Measurements from ENCODE around the gene PUS1. TPM values are rescaled to one million over a fixed set of nuclear protein-coding genes. Genes with fewer than 3 reads are reported as not detected.
A peak's percentile ranks its signal among the peaks of the same experiment; 100 is the strongest.

The PUS1 gene
- total and polyA plus RNA-seq, 10 of the 15 experiments (the other 5 are each of a cell fraction or from before 2014, with no cell fraction given) = 1.3 to 74.2 (median 25.4) TPM

DNA sequence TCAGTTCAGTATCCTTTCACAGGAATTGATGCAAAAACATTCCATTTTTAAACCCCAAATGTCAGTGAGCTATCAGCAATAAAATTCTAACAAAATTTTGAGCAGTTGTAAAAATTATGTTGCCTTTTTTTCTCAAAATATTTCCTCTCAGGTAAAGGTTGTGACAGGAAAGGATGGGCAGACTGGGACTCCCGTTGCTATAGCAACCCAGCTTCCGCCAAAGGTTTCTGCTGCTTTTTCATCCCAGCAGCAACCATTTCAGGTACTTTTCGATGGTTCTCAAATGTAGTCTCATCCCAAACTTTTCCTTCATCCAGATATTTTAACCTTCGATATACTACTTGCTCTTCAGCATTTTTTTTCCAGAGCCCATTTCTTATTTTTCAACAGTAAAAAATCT lies 34.3 kb downstream of the PUS1 start:
- 62% methylated on average over 4 of the region's 4 CpGs for WGBS (ENCODE audit: insufficient coverage, insufficient replicate concordance, low lambda C conversion rate, missing lambda C conversion rate)
- H3K9me3 ChIP-seq (replicated peaks; ENCODE audit: control insufficient read depth, insufficient read depth, low read length) = no peaks in the 10 kb centered on the region
- POLR2A ChIA-PET = interaction anchor here (1.3 kb wide), 1 partner anchor 11 kb away, joined by 4 read pairs; no protein-coding TSS in a partner anchor
- FAIRE-seq (peak; percentile 23), ATAC-seq (no peak), DNase-seq (ENCODE audit: low read depth, low spot score) (no peak)
- BruUV-seq (replicated peaks) = TSS peak; percentile 15
- CTCF ChIA-PET = interaction anchor here (1.3 kb wide), 1 partner anchor 9 kb away, joined by 4 read pairs; no protein-coding TSS in a partner anchor
- peaks cover 26% of the 10 kb centered on the region for H3K79me2 ChIP-seq (ENCODE audit: control insufficient read depth, insufficient read depth, low read length)
- no peak overlapping the region for H3K4me3 ChIP-seq
- in situ Hi-C loops (cut with MboI) = no loop called here
- TF ChIP-seq ETV6 (conservative IDR thresholded peaks at IDR 0.05 in 1 of 2, IDR thresholded peaks at IDR 0.05 in 1 of 2; ENCODE audit: borderline replicate concordance in 1 of 2, low read depth in 1 of 2) (no peak), TCF12 (IDR thresholded peaks at IDR 0.05; ENCODE audit: low read depth, low read length) (no peak), RELA (IDR thresholded peaks at IDR 0.05; ENCODE audit: borderline replicate concordance, partially characterized antibody) (no peak), CEBPB (IDR thresholded peaks at IDR 0.05; ENCODE audit: borderline replicate concordance in 1 of 2, low read depth in 2 of 2, low read length in 2 of 2) (no peak), JUNB (IDR thresholded peaks at IDR 0.05) (no peak), TAF1 (IDR thresholded peaks at IDR 0.05; ENCODE audit: borderline replicate concordance, low read depth, low read length) (no peak), SRF (IDR thresholded peaks at IDR 0.05; ENCODE audit: low read depth in 2 of 2, low read length in 2 of 2) (no peak), SREBF2 (IDR thresholded peaks at IDR 0.05; ENCODE audit: low read length) (no peak), PAX5 (IDR thresholded peaks at IDR 0.05; ENCODE audit: borderline replicate concordance, low read depth, low read length) (no peak), ZZZ3 (IDR thresholded peaks at IDR 0.05; ENCODE audit: control insufficient read depth, insufficient read length, low read depth) (no peak), MTA3 (IDR thresholded peaks at IDR 0.05; ENCODE audit: borderline replicate concordance, low read length) (no peak), POU2F2 (IDR thresholded peaks at IDR 0.05; ENCODE audit: borderline replicate concordance, low read depth, low read length) (no peak), KDM1A (IDR thresholded peaks at IDR 0.05; ENCODE audit: borderline replicate concordance) (no peak), RB1 (IDR thresholded peaks at IDR 0.05; ENCODE audit: borderline replicate concordance) (no peak), CBFB (IDR thresholded peaks at IDR 0.05; ENCODE audit: low read depth) (no peak), NRF1 (conservative IDR thresholded peaks at IDR 0.05; ENCODE audit: low read depth, low read length) (no peak), RUNX3 (IDR thresholded peaks at IDR 0.05; ENCODE audit: low read length) (no peak)
- TF ChIP-seq, protein P1, sequence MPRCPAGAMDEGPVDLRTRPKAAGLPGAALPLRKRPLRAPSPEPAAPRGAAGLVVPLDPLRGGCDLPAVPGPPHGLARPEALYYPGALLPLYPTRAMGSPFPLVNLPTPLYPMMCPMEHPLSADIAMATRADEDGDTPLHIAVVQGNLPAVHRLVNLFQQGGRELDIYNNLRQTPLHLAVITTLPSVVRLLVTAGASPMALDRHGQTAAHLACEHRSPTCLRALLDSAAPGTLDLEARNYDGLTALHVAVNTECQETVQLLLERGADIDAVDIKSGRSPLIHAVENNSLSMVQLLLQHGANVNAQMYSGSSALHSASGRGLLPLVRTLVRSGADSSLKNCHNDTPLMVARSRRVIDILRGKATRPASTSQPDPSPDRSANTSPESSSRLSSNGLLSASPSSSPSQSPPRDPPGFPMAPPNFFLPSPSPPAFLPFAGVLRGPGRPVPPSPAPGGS (IDR thresholded peaks at IDR 0.05; ENCODE audit: borderline replicate concordance, insufficient read depth, low read depth, low read length, poor library complexity, severe bottlenecking) = no peak
- TF ChIP-seq, protein P2, sequence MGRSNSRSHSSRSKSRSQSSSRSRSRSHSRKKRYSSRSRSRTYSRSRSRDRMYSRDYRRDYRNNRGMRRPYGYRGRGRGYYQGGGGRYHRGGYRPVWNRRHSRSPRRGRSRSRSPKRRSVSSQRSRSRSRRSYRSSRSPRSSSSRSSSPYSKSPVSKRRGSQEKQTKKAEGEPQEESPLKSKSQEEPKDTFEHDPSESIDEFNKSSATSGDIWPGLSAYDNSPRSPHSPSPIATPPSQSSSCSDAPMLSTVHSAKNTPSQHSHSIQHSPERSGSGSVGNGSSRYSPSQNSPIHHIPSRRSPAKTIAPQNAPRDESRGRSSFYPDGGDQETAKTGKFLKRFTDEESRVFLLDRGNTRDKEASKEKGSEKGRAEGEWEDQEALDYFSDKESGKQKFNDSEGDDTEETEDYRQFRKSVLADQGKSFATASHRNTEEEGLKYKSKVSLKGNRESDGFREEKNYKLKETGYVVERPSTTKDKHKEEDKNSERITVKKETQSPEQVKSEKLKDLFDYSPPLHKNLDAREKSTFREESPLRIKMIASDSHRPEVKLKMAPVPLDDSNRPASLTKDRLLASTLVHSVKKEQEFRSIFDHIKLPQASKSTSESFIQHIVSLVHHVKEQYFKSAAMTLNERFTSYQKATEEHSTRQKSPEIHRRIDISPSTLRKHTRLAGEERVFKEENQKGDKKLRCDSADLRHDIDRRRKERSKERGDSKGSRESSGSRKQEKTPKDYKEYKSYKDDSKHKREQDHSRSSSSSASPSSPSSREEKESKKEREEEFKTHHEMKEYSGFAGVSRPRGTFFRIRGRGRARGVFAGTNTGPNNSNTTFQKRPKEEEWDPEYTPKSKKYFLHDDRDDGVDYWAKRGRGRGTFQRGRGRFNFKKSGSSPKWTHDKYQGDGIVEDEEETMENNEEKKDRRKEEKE (IDR thresholded peaks at IDR 0.05) = no peak
- TF ChIP-seq, protein P3, sequence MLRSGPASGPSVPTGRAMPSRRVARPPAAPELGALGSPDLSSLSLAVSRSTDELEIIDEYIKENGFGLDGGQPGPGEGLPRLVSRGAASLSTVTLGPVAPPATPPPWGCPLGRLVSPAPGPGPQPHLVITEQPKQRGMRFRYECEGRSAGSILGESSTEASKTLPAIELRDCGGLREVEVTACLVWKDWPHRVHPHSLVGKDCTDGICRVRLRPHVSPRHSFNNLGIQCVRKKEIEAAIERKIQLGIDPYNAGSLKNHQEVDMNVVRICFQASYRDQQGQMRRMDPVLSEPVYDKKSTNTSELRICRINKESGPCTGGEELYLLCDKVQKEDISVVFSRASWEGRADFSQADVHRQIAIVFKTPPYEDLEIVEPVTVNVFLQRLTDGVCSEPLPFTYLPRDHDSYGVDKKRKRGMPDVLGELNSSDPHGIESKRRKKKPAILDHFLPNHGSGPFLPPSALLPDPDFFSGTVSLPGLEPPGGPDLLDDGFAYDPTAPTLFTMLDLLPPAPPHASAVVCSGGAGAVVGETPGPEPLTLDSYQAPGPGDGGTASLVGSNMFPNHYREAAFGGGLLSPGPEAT (IDR thresholded peaks at IDR 0.05; ENCODE audit: low read depth) = no peak
- H3K27ac ChIP-seq (ENCODE audit: control insufficient read depth, insufficient read depth) = no peak overlapping the region
- SMC1A ChIA-PET (ENCODE audit: uncharacterized antibody, unreplicated experiment) = interaction anchor here (1.8 kb wide), 1 partner anchor 9 kb away, joined by 7 read pairs; no protein-coding TSS in a partner anchor
- RAD21 ChIA-PET (ENCODE audit: unreplicated experiment) = no interaction called here
- H4K20me1 ChIP-seq (ENCODE audit: control insufficient read depth, insufficient read depth) = no peaks in the 10 kb centered on the region; the same call in 1 of the 2 replicates
- intact Hi-C loops (cut with micrococcal nuclease; ENCODE audit: unreplicated experiment) = no loop called here
- H2AFZ ChIP-seq (ENCODE audit: control insufficient read depth, low read depth, low read length) = no peak overlapping the region
- no peak overlapping the region for H3K9ac ChIP-seq (ENCODE audit: control insufficient read depth, insufficient read depth, low read length)
- H3K27me3 ChIP-seq (replicated peaks in 1 of 2; ENCODE audit: control insufficient read depth in 2 of 2, insufficient read depth in 2 of 2, low read length in 1 of 2) = no peaks in the 10 kb centered on the region
- H3K4me2 ChIP-seq (ENCODE audit: control insufficient read depth, insufficient read depth) = no peak overlapping the region
- H3K36me3 ChIP-seq (ENCODE audit: control insufficient read depth in 2 of 2, insufficient read depth in 2 of 2, low read length in 1 of 2) = peaks cover 0 to 5% of the 10 kb centered on the region in 2 experiments; a peak in 3 of 4 replicates
- no peaks in the 10 kb centered on the region for H3K4me1 ChIP-seq (ENCODE audit: control insufficient read depth, insufficient read depth, low read length)

Data from GM12878 (cell line).